Activated effector memory CD4-positive, alpha-beta T cell treated with anti-CD3 and anti-CD28 coated beads, Interleukin-2, amount 50 U/mL, for 16 hours (primary cell): Measurements from ENCODE around the gene SPNS2.

Experiments used
- DNase-seq: peaks from one replicate; pipeline ENCODE4 v3.0.0-alpha.2; 2020

The SPNS2 gene

GRCh38 chr17:4498461-4499397 lies at the start of gene SPNS2:
Gene SPNS2 (plus strand): TSS chr17:4498881. CDS start chr17:4499048, 167 bp downstream.
- peak; percentile 87 for DNase-seq

GRCh38 chr17:4449736-4450135 lies 48.9 kb upstream of the SPNS2 start:
- DNase-seq: no peak

GRCh38 chr17:4450710-4451316 lies 47.9 kb upstream of the SPNS2 start:
- DNase-seq: no peak

- DNase-seq: no peak
Observed at GRCh38 chr17:4453812-4454591, 44.7 kb upstream of the SPNS2 start.

GRCh38 chr17:4460661-4461060 lies 38.0 kb upstream of the SPNS2 start:
- DNase-seq: no peak

- no peak for DNase-seq
Observed at GRCh38 chr17:4463818-4464476, 34.7 kb upstream of the SPNS2 start.

GRCh38 chr17:4465786-4466185 lies 32.9 kb upstream of the SPNS2 start:
- no peak for DNase-seq

GRCh38 chr17:4467287-4467686 lies 31.4 kb upstream of the SPNS2 start:
- no peak for DNase-seq

- DNase-seq: no peak
Observed at GRCh38 chr17:4469552-4469951, 29.1 kb upstream of the SPNS2 start.

GRCh38 chr17:4472286-4472685 lies 26.4 kb upstream of the SPNS2 start:
- no peak for DNase-seq

GRCh38 chr17:4474093-4474492 lies 24.6 kb upstream of the SPNS2 start:
- DNase-seq: no peak

- no peak for DNase-seq
Observed at GRCh38 chr17:4475001-4475400, 23.7 kb upstream of the SPNS2 start.

- no peak for DNase-seq
Observed at GRCh38 chr17:4475463-4475862, 23.2 kb upstream of the SPNS2 start.

- DNase-seq: no peak
Observed at GRCh38 chr17:4476017-4476416, 22.7 kb upstream of the SPNS2 start.

- no peak for DNase-seq
Observed at GRCh38 chr17:4476511-4477070, 22.1 kb upstream of the SPNS2 start.

GRCh38 chr17:4477255-4477791 lies 21.4 kb upstream of the SPNS2 start:
- DNase-seq: no peak

- DNase-seq: no peak
Observed at GRCh38 chr17:4478318-4478830, 20.3 kb upstream of the SPNS2 start.

GRCh38 chr17:4479340-4479981 lies 19.2 kb upstream of the SPNS2 start:
- DNase-seq: no peak

GRCh38 chr17:4479982-4480751 lies 18.5 kb upstream of the SPNS2 start:
- DNase-seq: no peak
